GM04503 (cell line): ENCODE results near the gene SDK1.
"Not testable (repeated sequence)": the region's sequence is repeated elsewhere in the genome, so short reads cannot be mapped to it uniquely, and the experiment has no call there.

Source experiments
- DNase-seq: peaks from one replicate; pipeline ENCODE4 v3.0.0-alpha.2; 2012; ENCODE audit warnings: low read depth

The SDK1 gene

GRCh38 chr7:4201566-4201965, 900.5 kb downstream of the SDK1 start:
- no peak for DNase-seq

- no peak for DNase-seq
These were observed 901.2 kb downstream of the SDK1 start for GRCh38 chr7:4202154-4202736.

GRCh38 chr7:4202954-4203353, 901.9 kb downstream of the SDK1 start:
- DNase-seq = no peak

GRCh38 chr7:4203626-4204512, 902.8 kb downstream of the SDK1 start:
- no peak for DNase-seq

GRCh38 chr7:4204513-4205165, 903.6 kb downstream of the SDK1 start:
- DNase-seq = no peak

GRCh38 chr7:4205828-4206227, 904.8 kb downstream of the SDK1 start:
- no peak for DNase-seq

GRCh38 chr7:4207011-4207410, 906.0 kb downstream of the SDK1 start:
- no peak for DNase-seq

- DNase-seq = no peak
These were observed 907.0 kb downstream of the SDK1 start for GRCh38 chr7:4208086-4208485.

- no peak for DNase-seq
These were observed 907.5 kb downstream of the SDK1 start for GRCh38 chr7:4208586-4208985.

- DNase-seq = no peak
These were observed 908.1 kb downstream of the SDK1 start for GRCh38 chr7:4209126-4209525.

- no peak for DNase-seq
These were observed 908.9 kb downstream of the SDK1 start for GRCh38 chr7:4209966-4210365.

- DNase-seq = no peak
These were observed 909.8 kb downstream of the SDK1 start for GRCh38 chr7:4210821-4211220.

GRCh38 chr7:4211261-4211660, 910.2 kb downstream of the SDK1 start:
- no peak for DNase-seq

GRCh38 chr7:4212376-4212775, 911.3 kb downstream of the SDK1 start:
- DNase-seq = no peak

- no peak for DNase-seq
These were observed 913.5 kb downstream of the SDK1 start for GRCh38 chr7:4214291-4215155.

- DNase-seq = no peak
These were observed 914.2 kb downstream of the SDK1 start for GRCh38 chr7:4215176-4215720.

GRCh38 chr7:4216016-4216415, 915.0 kb downstream of the SDK1 start:
- no peak for DNase-seq

- DNase-seq = not testable (repeated sequence)
These were observed 916.1 kb downstream of the SDK1 start for GRCh38 chr7:4217126-4217660.

- DNase-seq = no peak
These were observed 917.4 kb downstream of the SDK1 start for GRCh38 chr7:4218481-4218880.

- DNase-seq = no peak
These were observed 919.0 kb downstream of the SDK1 start for GRCh38 chr7:4220011-4220410.

- DNase-seq = no peak
These were observed 920.0 kb downstream of the SDK1 start for GRCh38 chr7:4221043-4221442.

- no peak for DNase-seq
These were observed 921.6 kb downstream of the SDK1 start for GRCh38 chr7:4222676-4223075.
